GM12878 (cell line): ENCODE results near the gene MRGPRG. TPM values are rescaled to one million over a fixed set of nuclear protein-coding genes. Genes with fewer than 3 reads are reported as not detected.

Experiments used
- ATAC-seq: fragments of 200-7000 bp; cut with Tn5 transposase; 3 replicates; pipeline ENCODE4 v1.9.1; 2020; ENCODE audit warnings: mild to moderate bottlenecking, moderate library complexity
- BruUV-seq: library from RNA; stranded (reverse); fragments of 400-500 nt; replicated peaks from 2 replicates; lab custom pipeline; 2021; lab: Mats Ljungman, UMichigan
- CTCF ChIA-PET: fragments of 300-600 bp; sonication (Branson Sonifier 250); formaldehyde crosslinking; extraction: SDS; loops from one replicate; lab custom pipeline; 2021; ENCODE audit warnings: inconsistent platforms; lab: Yijun Ruan, JAX
- POLR2A ChIA-PET: fragments of 350-600 bp; formaldehyde crosslinking; extraction: SDS; loops from one replicate; lab custom pipeline; 2021; ENCODE audit warnings: inconsistent platforms; lab: Charles Lee
- RAD21 ChIA-PET: fragments of 300-600 bp; sonication (Branson Sonifier 250); formaldehyde crosslinking; loops from one replicate; lab custom pipeline; 2023; ENCODE audit warnings: antibody characterized with exemption; ENCODE audit not compliant: unreplicated experiment; lab: Charles Lee
- SMC1A ChIA-PET: fragments of 300-600 bp; sonication (Branson Sonifier 250); formaldehyde crosslinking; loops from one replicate; lab custom pipeline; 2023; ENCODE audit not compliant: unreplicated experiment, uncharacterized antibody; lab: Charles Lee
- DNase-seq: peaks from one replicate; pipeline ENCODE4 v3.0.0-alpha.2; 2011; ENCODE audit warnings: low read depth, low spot score
- FAIRE-seq: peaks from 3 replicates; lab custom pipeline; 2011; peaks lifted over from hg19 to GRCh38; lab: Jason Lieb, UNC
- H2AFZ ChIP-seq: 2 replicates; pipeline ENCODE4 v1.6.0; 2011; ENCODE audit warnings: low read depth, low read length, control low read depth; ENCODE audit not compliant: control insufficient read depth
- H3K27ac ChIP-seq: 2 replicates; pipeline ENCODE4 v1.5.1; 2011; ENCODE audit warnings: control low read depth; ENCODE audit not compliant: control insufficient read depth, insufficient read depth
- H3K27me3 ChIP-seq, 2 experiments: replicated peaks in 1 of 2; 2 replicates each; pipeline versions ENCODE4 v1.6.0 to v1.6.1; 2011; ENCODE audit warnings: low read length in 1 of 2; ENCODE audit not compliant: control insufficient read depth in 2 of 2, insufficient read depth in 2 of 2
- H3K36me3 ChIP-seq, 2 experiments: 2 replicates each; pipeline ENCODE4 v1.5.1; 2011; ENCODE audit warnings: low read length in 1 of 2; ENCODE audit not compliant: control insufficient read depth in 2 of 2, insufficient read depth in 2 of 2
- H3K4me1 ChIP-seq: 2 replicates; pipeline ENCODE4 v1.6.1; 2011; ENCODE audit warnings: mild to moderate bottlenecking, low read length, moderate library complexity, mixed read lengths; ENCODE audit not compliant: control insufficient read depth, insufficient read depth
- H3K4me2 ChIP-seq: 2 replicates; pipeline ENCODE4 v1.6.0; 2011; ENCODE audit warnings: control low read depth; ENCODE audit not compliant: control insufficient read depth, insufficient read depth
- H3K4me3 ChIP-seq: fragments of 200-600 bp; sonication (generic); 2 replicates; pipeline ENCODE4 v1.5.1; 2016
- H3K79me2 ChIP-seq: 2 replicates; pipeline ENCODE4 v1.6.0; 2011; ENCODE audit warnings: low read length; ENCODE audit not compliant: control insufficient read depth, insufficient read depth
- H3K9ac ChIP-seq: 2 replicates; pipeline ENCODE4 v1.8.0; 2011; ENCODE audit warnings: low read length, control low read depth, mixed read lengths; ENCODE audit not compliant: control insufficient read depth, insufficient read depth
- H3K9me3 ChIP-seq: replicated peaks from 3 replicates; pipeline ENCODE4 v1.5.1; 2011; ENCODE audit warnings: mild to moderate bottlenecking, low read length; ENCODE audit not compliant: control insufficient read depth, insufficient read depth
- H4K20me1 ChIP-seq: 2 replicates; pipeline ENCODE4 v1.6.0; 2011; ENCODE audit not compliant: control insufficient read depth, insufficient read depth
- ATF2 ChIP-seq: IDR thresholded peaks from 2 replicates; pipeline ENCODE4 v1.6.1; 2012; ENCODE audit warnings: low read length, inconsistent platforms
- CTCF ChIP-seq, 3 experiments: IDR thresholded peaks in 2 of 3; conservative IDR thresholded peaks in 1 of 3; 2 replicates each; pipeline ENCODE4 v1.5.1; 2011; ENCODE audit warnings: low read depth in 3 of 3, low read length in 3 of 3, mild to moderate bottlenecking in 3 of 3, control low read depth in 2 of 3, moderate library complexity in 2 of 3, inconsistent platforms in 1 of 3, mixed read lengths in 1 of 3; ENCODE audit not compliant: control insufficient read depth in 2 of 3, insufficient read depth in 1 of 3; ENCODE audit errors: extremely low read depth in 1 of 3
- MTA3 ChIP-seq: IDR thresholded peaks from 2 replicates; pipeline ENCODE4 v1.6.1; 2012; ENCODE audit warnings: low read length, inconsistent platforms, borderline replicate concordance
- PBX3 ChIP-seq: IDR thresholded peaks from 2 replicates; pipeline ENCODE4 v1.6.1; 2011; ENCODE audit warnings: mild to moderate bottlenecking, low read depth, low read length, moderate library complexity; ENCODE audit not compliant: insufficient replicate concordance
- TCF12 ChIP-seq: IDR thresholded peaks from 2 replicates; pipeline ENCODE4 v1.6.1; 2011; ENCODE audit warnings: low read depth, mild to moderate bottlenecking, low read length
- WGBS: methylation state at CpG from one replicate; pipeline ENCODE4 v1.1.6; 2016; ENCODE audit warnings: low lambda C conversion rate; ENCODE audit not compliant: insufficient replicate concordance, insufficient coverage; ENCODE audit errors: missing lambda C conversion rate; 5-methylcytosine and 5-hydroxymethylcytosine counted together
- in situ Hi-C: fragments of 300-500 bp; cut with MboI; formaldehyde crosslinking; loops from 9 replicates; pipeline ENCODE4 v1.14.3; 2018; ENCODE audit warnings: mixed read lengths
- intact Hi-C: fragments of 100-400 bp; cut with micrococcal nuclease; formaldehyde crosslinking; loops from one replicate; pipeline ENCODE4 v1.14.2; 2022; ENCODE audit not compliant: unreplicated experiment
- polyA plus RNA-seq, 11 experiments: library from polyadenylated mRNA; depleted of rRNA in 4 of 11; unstranded in 6 of 11; stranded (reverse) in 5 of 11; fragments of >200 nt; fragmentation: Nextera tagmentation in 4 of 11; fragmentation: Illumina TruSeq in 1 of 11; extraction: Ambion mirVana in 4 of 11; extraction: Trizol in 1 of 11; gene quantifications; 1 replicate in 1 of 11; 2 replicates in 10 of 11; pipeline versions ENCODE4 v1.2.1 to v1.2.3, GENCODE V29; 2011 to 2016; ENCODE audit warnings: inconsistent platforms in 2 of 11, missing spikeins in 2 of 11, low read depth in 1 of 11
- total RNA-seq, 4 experiments: library from RNA; depleted of rRNA in 3 of 4; stranded (reverse); fragments of >200 nt in 3 of 4; fragmentation: Illumina TruSeq in 1 of 4; extraction: Trizol in 1 of 4; gene quantifications; 2 replicates each; pipeline versions ENCODE4 v1.2.1 to v1.2.3, GENCODE V29; 2013 to 2021

MRGPRG gene
- total and polyA plus RNA-seq, 10 of the 15 experiments (the other 5 are each of a cell fraction or from before 2014, with no cell fraction given), result not detected

GRCh38 chr11:3201112-3201581 is 17.5 kb downstream of the MRGPRG start (continued):
- TF ChIP-seq CTCF (IDR thresholded peaks at IDR 0.05 in 2 of 3, conservative IDR thresholded peaks at IDR 0.05 in 1 of 3; ENCODE audit: control insufficient read depth in 2 of 3, extremely low read depth in 1 of 3, insufficient read depth in 1 of 3, low read depth in 3 of 3, low read length in 3 of 3) (no peak), TCF12 (no peak)

- Histone ChIP-seq H3K36me3 (no peaks in the 10 kb centered on the region), H2AFZ (no peak overlapping the region), H3K79me2 (no peaks in the 10 kb centered on the region), H3K4me1 (no peaks in the 10 kb centered on the region), H3K4me3 (no peak overlapping the region), H4K20me1 (no peaks in the 10 kb centered on the region)
- 8% methylated on average over 10 of the region's 12 CpGs for WGBS
- intact Hi-C loops, result no loop called here
- CTCF ChIA-PET, result no interaction called here
- POLR2A ChIA-PET, result no interaction called here
- FAIRE-seq, result no peak
- BruUV-seq, result no TSS peak
- TF ChIP-seq MTA3, result no peak
- TF ChIP-seq PBX3, result no peak
- no peak for TF ChIP-seq ATF2
- TF ChIP-seq, all 136 proteins: peak for 0
- ChIA-PET SMC1A (no interaction called here), RAD21 (no interaction called here)
- H3K4me2 ChIP-seq, result no peak overlapping the region
- no peak overlapping the region for H3K9ac ChIP-seq
- in situ Hi-C loops, result no loop called here
- no peak for ATAC-seq
- no peaks in the 10 kb centered on the region for H3K9me3 ChIP-seq
- H3K27me3 ChIP-seq, result peaks cover 0 to 2% of the 10 kb centered on the region in 2 experiments; a peak in 3 of 4 replicates
- H3K27ac ChIP-seq, result no peak overlapping the region
- no peak for DNase-seq
Measured at GRCh38 chr11:3200388-3201111, 18.1 kb downstream of the MRGPRG start.
